SK-N-SH treated with all-trans-retinoic acid at 6 μM for 48 hours (cell line): ENCODE data around the gene PSMB8.

Experiments
- ARNTL ChIP-seq: fragments of 450-650 bp; formaldehyde crosslinking; IDR thresholded peaks from 2 replicates; pipeline ENCODE4 v1.5.0; 2020; ENCODE audit warnings: low read depth, mild to moderate bottlenecking, moderate library complexity, borderline replicate concordance
- CSRNP3 ChIP-seq: fragments of 250-450 bp; sonication (Bioruptor Pico); IDR thresholded peaks from 2 replicates; pipeline ENCODE4 v1.5.1; 2021; ENCODE audit warnings: mild to moderate bottlenecking, moderate library complexity
- ZFP3 ChIP-seq: fragments of 250-450 bp; sonication (Bioruptor Pico); IDR thresholded peaks from 2 replicates; pipeline ENCODE4 v1.5.0; 2020; ENCODE audit warnings: mild to moderate bottlenecking, moderate library complexity
- TF ChIP-seq, protein P1 (sequence below): fragments of 250-450 bp; sonication (Bioruptor Pico); IDR thresholded peaks from 2 replicates; pipeline ENCODE4 v1.8.0; 2020; ENCODE audit warnings: mild to moderate bottlenecking, moderate library complexity, borderline replicate concordance

GRCh38 chr6:32816746-32817204 lies 27.1 kb downstream of the PSMB8 start, which contains the start of gene HLA-DOB:
- TF ChIP-seq CSRNP3 (CRISPR knock-in tag): no peak
- no peak for TF ChIP-seq ARNTL (CRISPR knock-in tag)
- TF ChIP-seq ZFP3 (CRISPR knock-in tag): no peak
- TF ChIP-seq, protein P1, sequence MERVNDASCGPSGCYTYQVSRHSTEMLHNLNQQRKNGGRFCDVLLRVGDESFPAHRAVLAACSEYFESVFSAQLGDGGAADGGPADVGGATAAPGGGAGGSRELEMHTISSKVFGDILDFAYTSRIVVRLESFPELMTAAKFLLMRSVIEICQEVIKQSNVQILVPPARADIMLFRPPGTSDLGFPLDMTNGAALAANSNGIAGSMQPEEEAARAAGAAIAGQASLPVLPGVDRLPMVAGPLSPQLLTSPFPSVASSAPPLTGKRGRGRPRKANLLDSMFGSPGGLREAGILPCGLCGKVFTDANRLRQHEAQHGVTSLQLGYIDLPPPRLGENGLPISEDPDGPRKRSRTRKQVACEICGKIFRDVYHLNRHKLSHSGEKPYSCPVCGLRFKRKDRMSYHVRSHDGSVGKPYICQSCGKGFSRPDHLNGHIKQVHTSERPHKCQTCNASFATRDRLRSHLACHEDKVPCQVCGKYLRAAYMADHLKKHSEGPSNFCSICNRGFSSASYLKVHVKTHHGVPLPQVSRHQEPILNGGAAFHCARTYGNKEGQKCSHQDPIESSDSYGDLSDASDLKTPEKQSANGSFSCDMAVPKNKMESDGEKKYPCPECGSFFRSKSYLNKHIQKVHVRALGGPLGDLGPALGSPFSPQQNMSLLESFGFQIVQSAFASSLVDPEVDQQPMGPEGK (CRISPR knock-in tag): no peak
